SU-DHL-6 (cell line): ENCODE measurements around the gene CECR2.

Experiments used
- EZH2phosphoT487 ChIP-seq: fragments of 200-600 bp; sonication (generic), shearing (Covaris generic); conservative IDR thresholded peaks from 2 replicates; pipeline ENCODE4 v1.6.1; 2018; ENCODE audit warnings: mild to moderate bottlenecking, antibody characterized with exemption, low read length, moderate library complexity, mixed read lengths
- TF ChIP-seq, protein P1 (sequence below): fragments of 200-600 bp; sonication (generic); IDR thresholded peaks from one replicate; pipeline ENCODE4 v1.5.1; 2017; ENCODE audit warnings: antibody characterized with exemption, mild to moderate bottlenecking, low read length, moderate library complexity; ENCODE audit not compliant: insufficient read depth, poor library complexity, severe bottlenecking

DNA sequence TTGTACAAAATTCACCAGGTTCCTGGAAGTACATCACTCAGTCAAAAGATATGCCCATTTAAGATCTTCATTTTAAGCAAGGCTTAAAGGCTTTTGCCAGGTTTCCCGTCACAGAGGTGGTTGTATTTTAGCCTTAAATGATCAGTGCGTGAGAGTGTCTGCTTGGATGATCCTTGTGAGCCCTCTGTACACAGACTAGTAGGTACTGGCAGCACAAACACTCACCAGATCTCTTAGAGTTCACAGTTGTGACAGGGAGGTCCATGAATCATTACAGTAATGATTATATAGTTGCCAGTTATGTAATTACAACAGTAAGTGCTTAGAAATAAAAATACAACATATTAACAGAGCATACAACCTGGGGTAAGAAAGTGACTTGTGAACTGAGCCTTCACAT is 109.9 kb downstream of the CECR2 start:
- TF ChIP-seq, protein P1, sequence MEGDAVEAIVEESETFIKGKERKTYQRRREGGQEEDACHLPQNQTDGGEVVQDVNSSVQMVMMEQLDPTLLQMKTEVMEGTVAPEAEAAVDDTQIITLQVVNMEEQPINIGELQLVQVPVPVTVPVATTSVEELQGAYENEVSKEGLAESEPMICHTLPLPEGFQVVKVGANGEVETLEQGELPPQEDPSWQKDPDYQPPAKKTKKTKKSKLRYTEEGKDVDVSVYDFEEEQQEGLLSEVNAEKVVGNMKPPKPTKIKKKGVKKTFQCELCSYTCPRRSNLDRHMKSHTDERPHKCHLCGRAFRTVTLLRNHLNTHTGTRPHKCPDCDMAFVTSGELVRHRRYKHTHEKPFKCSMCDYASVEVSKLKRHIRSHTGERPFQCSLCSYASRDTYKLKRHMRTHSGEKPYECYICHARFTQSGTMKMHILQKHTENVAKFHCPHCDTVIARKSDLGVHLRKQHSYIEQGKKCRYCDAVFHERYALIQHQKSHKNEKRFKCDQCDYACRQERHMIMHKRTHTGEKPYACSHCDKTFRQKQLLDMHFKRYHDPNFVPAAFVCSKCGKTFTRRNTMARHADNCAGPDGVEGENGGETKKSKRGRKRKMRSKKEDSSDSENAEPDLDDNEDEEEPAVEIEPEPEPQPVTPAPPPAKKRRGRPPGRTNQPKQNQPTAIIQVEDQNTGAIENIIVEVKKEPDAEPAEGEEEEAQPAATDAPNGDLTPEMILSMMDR = no peak
- no peak for TF ChIP-seq EZH2phosphoT487
